Loucy (cell line): ENCODE data around the gene KRT79.

Experiments
- CTCF ChIP-seq: fragments of 200-600 bp; sonication (generic); conservative IDR thresholded peaks from 2 replicates; pipeline ENCODE4 v1.5.1; 2014; ENCODE audit warnings: mild to moderate bottlenecking, antibody characterized with exemption, low read length
- EZH2phosphoT487 ChIP-seq: fragments of 200-600 bp; IDR thresholded peaks from 2 replicates; pipeline ENCODE4 v1.6.1; 2018; ENCODE audit warnings: antibody characterized with exemption, mild to moderate bottlenecking, moderate library complexity, borderline replicate concordance

DNA sequence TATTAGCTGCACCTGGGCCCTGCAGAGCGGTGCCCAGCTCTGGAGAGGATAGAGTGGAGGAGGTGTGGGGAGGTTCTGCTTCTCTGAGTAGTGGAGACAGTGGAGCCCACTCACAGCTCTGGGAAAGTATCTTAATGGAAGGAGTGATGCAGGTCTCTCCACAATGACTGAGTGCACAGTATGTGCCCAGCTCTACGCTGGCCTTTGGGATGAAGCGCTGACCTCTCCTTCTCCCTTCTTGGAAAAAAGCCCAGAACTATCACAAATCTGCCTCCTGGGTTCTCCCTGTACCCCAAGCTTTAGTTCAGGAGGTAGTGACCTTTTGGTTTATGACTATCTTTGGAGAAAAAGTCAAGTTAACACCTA is 37.7 kb downstream of the KRT79 start:
- TF ChIP-seq CTCF (no peak), EZH2phosphoT487 (no peak)
